Measurements from ENCODE around the gene NSMF. TPM values are rescaled to one million over a fixed set of nuclear protein-coding genes. Genes with fewer than 3 reads are reported as not detected.

The NSMF gene
- total RNA-seq, 1 donor = 29.6 TPM

- TF ChIP-seq, protein P1, sequence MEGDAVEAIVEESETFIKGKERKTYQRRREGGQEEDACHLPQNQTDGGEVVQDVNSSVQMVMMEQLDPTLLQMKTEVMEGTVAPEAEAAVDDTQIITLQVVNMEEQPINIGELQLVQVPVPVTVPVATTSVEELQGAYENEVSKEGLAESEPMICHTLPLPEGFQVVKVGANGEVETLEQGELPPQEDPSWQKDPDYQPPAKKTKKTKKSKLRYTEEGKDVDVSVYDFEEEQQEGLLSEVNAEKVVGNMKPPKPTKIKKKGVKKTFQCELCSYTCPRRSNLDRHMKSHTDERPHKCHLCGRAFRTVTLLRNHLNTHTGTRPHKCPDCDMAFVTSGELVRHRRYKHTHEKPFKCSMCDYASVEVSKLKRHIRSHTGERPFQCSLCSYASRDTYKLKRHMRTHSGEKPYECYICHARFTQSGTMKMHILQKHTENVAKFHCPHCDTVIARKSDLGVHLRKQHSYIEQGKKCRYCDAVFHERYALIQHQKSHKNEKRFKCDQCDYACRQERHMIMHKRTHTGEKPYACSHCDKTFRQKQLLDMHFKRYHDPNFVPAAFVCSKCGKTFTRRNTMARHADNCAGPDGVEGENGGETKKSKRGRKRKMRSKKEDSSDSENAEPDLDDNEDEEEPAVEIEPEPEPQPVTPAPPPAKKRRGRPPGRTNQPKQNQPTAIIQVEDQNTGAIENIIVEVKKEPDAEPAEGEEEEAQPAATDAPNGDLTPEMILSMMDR (IDR thresholded peaks at IDR 0.05; ENCODE audit: insufficient read depth, low read length) = no peak
- H3K4me3 ChIP-seq (ENCODE audit: low read depth, low read length) = no peak overlapping the region
- peak; percentile 58 for DNase-seq (ENCODE audit: low read depth)
These were observed 2.9 kb downstream of the NSMF start for GRCh38 chr9:137456061-137456863.

DNA sequence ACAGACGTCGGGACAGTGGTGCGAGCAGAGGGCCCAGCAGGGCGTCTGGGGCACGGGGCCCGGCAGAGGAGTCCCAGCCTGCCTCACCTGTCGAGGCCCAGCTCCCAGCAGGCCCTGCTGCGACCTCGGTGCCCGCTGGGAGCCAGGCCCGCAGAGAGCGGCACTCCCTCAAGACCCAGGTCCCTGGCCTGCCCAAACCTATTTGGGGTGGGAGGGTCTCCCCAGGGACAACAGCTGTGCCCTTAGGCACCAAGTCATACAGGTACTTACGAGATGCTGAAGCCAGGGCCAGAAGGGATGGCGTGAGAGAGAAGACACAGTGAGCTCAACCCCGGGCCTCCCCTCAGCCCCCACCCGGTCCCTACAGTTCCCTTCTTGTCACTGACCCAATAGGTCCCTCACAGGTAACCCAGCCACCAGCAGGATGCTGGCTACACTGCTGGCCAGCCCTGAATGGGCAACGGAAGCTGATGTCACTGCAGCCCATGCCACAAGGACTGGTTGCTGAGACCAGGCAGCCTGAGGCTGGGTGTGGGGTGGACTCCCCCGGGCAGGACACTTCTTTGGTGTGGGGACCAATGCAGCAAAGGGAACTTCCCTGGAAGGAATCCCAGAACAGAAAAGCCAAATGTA is 3.7 kb downstream of the NSMF start:
- TF ChIP-seq, protein P1 (IDR thresholded peaks at IDR 0.05; ENCODE audit: insufficient read depth, low read length) = no peak
- no peak overlapping the region for H3K4me3 ChIP-seq (ENCODE audit: low read depth, low read length)
- no peak for DNase-seq (ENCODE audit: low read depth)

DNA sequence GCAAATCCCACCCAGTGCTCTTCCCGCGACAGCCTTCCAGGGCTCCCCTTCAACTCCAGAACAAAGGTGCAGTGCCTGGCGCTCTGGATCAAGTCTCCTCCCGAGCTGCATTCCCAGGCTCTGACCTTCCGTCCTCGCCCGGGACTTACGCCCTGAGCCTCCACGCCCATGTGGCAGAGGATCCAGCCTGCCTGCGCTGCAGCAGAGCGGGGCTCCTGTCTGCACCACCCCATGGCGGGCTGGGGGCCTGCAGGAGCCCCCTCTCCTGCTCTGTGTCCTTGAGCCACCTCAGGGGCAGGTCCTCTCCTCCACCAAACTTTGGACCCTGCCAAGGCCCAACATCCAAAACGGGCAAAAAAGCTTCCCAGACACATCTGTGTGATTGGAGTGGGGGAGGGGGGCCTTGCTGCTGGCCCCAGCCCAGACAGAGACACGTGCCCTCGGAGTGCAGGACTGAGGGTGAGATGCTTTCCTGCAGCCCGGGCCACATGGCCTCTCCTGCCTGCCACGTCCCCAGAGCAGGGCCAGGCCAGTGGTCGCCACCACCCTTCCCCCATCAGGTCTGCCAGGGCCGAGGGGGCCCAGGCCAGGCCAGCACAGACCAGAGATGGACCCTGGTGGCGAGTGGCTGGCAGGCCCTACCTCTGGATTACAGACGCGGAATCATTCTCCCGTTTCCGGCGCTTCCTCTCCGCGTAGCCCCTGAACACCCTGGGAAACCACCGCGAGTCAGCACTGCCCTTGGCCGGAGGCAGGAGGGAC is 4.4 kb downstream of the NSMF start:
- H3K4me3 ChIP-seq (ENCODE audit: low read depth, low read length) = no peak overlapping the region
- TF ChIP-seq, protein P1 (IDR thresholded peaks at IDR 0.05; ENCODE audit: insufficient read depth, low read length) = no peak
- DNase-seq (ENCODE audit: low read depth) = peak; percentile 30

- DNase-seq (ENCODE audit: low read depth) = peak; percentile 17
- H3K4me3 ChIP-seq (ENCODE audit: low read depth, low read length) = peak overlapping the region; percentile 44
- TF ChIP-seq, protein P1 (IDR thresholded peaks at IDR 0.05; ENCODE audit: insufficient read depth, low read length) = no peak
These were observed 5.0 kb downstream of the NSMF start for GRCh38 chr9:137454145-137454596.

- TF ChIP-seq, protein P1 (IDR thresholded peaks at IDR 0.05; ENCODE audit: insufficient read depth, low read length) = no peak
- H3K4me3 ChIP-seq (ENCODE audit: low read depth, low read length) = no peak overlapping the region
- peak; percentile 68 for DNase-seq (ENCODE audit: low read depth)
These were observed 5.5 kb downstream of the NSMF start for GRCh38 chr9:137453643-137454081.

GRCh38 chr9:137452761-137453642 is 6.1 kb downstream of the NSMF start:
- H3K4me3 ChIP-seq (ENCODE audit: low read depth, low read length) = no peak overlapping the region
- no peak for DNase-seq (ENCODE audit: low read depth)
- TF ChIP-seq, protein P1 (IDR thresholded peaks at IDR 0.05; ENCODE audit: insufficient read depth, low read length) = no peak
